ENCODE data around the gene PLK3.

The PLK3 gene

GRCh38 chr1:44802306-44803061, 2.3 kb downstream of the PLK3 start:
- H3K27ac ChIP-seq = no peak overlapping the region
- no peak for TF ChIP-seq ZFX (IDR thresholded peaks at IDR 0.05)
- TF ChIP-seq CTCF (conservative IDR thresholded peaks at IDR 0.05) = no peak

GRCh38 chr1:44803062-44803311, 2.8 kb downstream of the PLK3 start:
- H3K27ac ChIP-seq = no peak overlapping the region

GRCh38 chr1:44803312-44804095, 3.3 kb downstream of the PLK3 start:
- H3K27ac ChIP-seq = no peak overlapping the region
- TF ChIP-seq CTCF (conservative IDR thresholded peaks at IDR 0.05) = no peak
- TF ChIP-seq ZFX (IDR thresholded peaks at IDR 0.05) = no peak

More at GRCh38 chr1:44803062-44803311, 2.8 kb downstream of the PLK3 start:
- TF ChIP-seq ZFX (IDR thresholded peaks at IDR 0.05) (no peak), CTCF (conservative IDR thresholded peaks at IDR 0.05) (no peak)

- H3K27ac ChIP-seq = no peak overlapping the region
- TF ChIP-seq ZFX (IDR thresholded peaks at IDR 0.05) (no peak), CTCF (conservative IDR thresholded peaks at IDR 0.05) (no peak)
These were observed 5.3 kb downstream of the PLK3 start for GRCh38 chr1:44805311-44806024.

- TF ChIP-seq CTCF (conservative IDR thresholded peaks at IDR 0.05) = no peak
- no peak for TF ChIP-seq ZFX (IDR thresholded peaks at IDR 0.05)
- H3K27ac ChIP-seq = peak overlapping the region; percentile 81
These were observed 6.0 kb downstream of the PLK3 start for GRCh38 chr1:44806025-44806703.

GRCh38 chr1:44806704-44807363, 6.7 kb downstream of the PLK3 start, which contains the start of gene DYNLT4:
DYNLT4 (minus strand) TSS chr1:44807351; CDS start chr1:44806668, 683 bp downstream.
- peak within 1 kb of the TSS; percentile 81 for H3K27ac ChIP-seq
- TF ChIP-seq ZFX (IDR thresholded peaks at IDR 0.05) = no peak
- no peak for TF ChIP-seq CTCF (conservative IDR thresholded peaks at IDR 0.05)
